IPS DF 19.7 (cell line): ENCODE results near the gene GOLGA6D.
"Not testable (repeated sequence)": the region's sequence is repeated elsewhere in the genome, so short reads cannot be mapped to it uniquely, and the experiment has no call there.

ENCODE experiments used
- DNase-seq: peaks from one replicate; pipeline ENCODE4 v3.0.0-alpha.2; 2013; ENCODE audit warnings: low read depth, low spot score

Gene GOLGA6D

DNA sequence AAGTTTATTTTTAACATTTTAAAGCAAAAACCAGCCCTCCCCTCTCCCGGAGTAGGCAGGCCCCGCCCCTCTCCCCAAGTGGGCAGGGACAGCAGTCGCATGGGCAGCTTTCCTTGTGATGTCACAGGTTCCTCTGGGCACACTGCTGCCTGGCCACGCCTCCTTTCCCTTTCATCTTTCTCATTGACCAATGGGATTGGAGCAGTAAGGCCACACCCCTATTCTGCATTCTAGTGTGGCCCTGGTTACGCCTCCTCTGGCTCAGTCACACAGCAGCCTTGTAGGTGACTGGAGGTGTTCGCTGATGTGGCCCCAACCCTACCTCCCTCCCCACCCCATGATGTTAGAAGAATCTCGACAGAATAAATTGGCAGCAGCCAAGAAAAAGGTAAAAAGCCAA lies at the start of gene GOLGA6D:
TSS of gene GOLGA6D (plus strand) at position 264 of the 400 bp plus-strand sequence. CDS start at position 305, 41 bp downstream.
- DNase-seq: not testable (repeated sequence)

DNA sequence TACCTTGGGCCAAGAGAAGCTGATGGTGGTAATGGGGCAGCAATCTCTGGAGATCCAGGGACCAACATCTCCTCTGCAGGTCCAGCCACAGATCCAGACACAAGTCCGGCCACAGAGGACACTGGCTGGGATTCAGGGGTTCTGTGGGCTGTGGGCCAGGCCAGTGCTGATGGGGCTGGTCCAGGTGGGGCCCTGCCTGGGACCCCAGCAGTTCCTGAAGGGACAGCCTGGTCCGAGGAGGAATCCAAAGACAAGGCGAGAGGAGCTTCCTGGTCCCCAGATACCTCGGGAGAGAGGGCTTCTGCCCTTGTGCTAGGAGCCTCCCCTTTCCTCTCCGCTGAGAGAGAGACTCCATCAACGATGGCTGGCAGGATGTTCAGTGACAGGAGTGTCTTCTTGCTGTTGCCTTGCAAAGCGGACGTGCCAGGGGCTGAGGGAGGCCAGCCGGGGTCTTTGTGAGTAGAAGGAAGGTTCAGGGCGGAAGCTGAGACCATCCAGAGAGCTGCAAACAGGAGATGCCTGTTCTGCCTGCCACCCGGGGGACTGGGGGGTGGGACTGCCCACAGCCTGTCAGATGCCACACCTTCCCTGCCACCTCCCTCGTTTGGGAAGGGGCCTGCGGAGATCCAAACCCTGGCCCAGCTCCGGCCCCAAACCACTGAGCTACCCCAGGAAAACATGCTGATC lies 49.0 kb upstream of the GOLGA6D start:
- no peak for DNase-seq

- no peak for DNase-seq
These were observed 48.3 kb upstream of the GOLGA6D start for GRCh38 chr15:75234191-75234810.

- no peak for DNase-seq
These were observed 47.5 kb upstream of the GOLGA6D start for GRCh38 chr15:75235051-75235673.

DNA sequence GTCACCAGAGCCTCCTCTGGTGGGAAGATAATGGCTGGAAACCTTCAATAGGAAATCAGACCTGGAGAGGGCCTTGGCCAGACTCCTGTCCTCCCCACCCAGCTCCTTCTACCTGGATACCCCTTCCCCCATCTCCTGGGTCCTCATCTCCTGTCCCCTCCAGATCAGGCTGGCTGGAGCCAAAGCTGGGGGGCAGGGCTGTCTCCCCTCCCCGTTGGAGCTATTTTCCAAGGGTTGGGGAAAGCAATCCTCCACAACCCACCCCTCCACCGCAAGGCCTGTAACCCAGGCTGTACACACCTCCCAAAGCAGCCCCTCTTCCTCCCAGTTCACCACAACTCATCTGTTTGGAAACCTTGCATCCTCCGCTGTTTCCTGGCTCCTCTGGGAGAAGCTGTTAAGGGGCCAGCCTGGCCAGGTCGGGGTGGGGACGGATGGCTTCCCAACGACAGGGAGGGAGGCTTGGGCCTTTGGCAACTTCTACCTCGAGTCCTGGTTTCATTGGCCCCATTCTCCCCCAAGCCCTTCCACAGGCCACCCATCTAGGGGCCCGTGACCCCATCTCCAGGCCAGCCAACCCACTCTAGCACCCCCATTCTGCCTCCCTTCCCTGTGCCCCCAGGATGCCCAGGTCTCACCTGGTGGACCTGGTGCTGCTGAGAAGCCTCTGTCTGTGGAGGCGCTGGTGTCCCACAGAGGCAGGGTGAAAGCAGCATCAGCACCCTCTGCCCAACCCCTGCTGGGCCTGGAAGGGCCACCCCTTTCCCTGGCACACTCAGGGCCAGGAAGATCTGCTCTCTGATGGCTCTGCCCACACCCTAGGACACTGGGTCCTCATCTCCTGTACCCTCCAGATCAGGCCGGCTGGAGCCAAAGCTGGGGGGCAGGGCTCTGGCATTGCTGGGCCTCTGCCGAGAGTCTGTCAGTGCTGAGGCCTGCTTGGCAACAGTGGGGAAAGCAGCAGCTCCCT lies 46.6 kb upstream of the GOLGA6D start:
- no peak for DNase-seq

GRCh38 chr15:75237316-75237982 lies 45.2 kb upstream of the GOLGA6D start:
- no peak for DNase-seq

- DNase-seq: no peak
These were observed 44.5 kb upstream of the GOLGA6D start for GRCh38 chr15:75238150-75238549.

DNA sequence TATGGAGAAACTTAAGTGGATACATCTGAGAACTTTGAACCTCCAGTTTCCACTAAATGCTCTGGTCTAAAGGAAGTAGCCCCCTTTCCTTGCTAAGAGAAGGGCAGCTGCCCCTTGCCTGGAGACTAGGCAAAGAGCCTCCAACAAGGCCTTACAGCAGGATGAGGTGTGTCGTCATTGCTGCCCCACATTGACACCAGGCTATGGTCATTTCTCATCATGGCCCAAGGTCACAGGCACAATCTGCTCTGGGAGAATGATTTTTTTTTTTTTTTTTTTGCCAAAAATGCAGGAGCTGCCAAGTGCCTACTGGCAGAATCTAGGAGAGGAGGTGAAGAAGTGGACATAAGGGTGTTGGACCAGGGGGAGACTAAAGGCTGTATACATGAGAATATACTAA lies 36.9 kb upstream of the GOLGA6D start:
- DNase-seq: not testable (repeated sequence)

GRCh38 chr15:75248991-75249390 lies 33.6 kb upstream of the GOLGA6D start:
- not testable (repeated sequence) for DNase-seq

DNA sequence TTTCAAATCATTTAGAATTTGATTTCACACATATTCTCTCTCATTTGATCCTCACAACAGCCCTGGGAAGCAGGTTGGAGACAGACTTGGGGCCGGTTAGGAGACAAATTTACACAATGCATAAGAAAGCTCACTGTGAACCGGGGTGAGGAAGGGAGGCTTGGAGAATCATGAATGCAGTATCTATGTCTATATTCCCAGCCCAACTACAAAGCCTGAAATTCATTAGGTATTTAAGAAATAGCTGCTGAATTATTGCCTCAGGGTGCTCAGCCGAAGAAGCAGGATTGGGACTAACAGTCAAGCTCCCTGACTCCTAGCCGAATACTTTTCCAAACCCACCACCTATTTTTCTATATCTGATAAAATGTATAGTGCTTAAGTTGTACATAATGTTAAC lies 32.9 kb upstream of the GOLGA6D start:
- DNase-seq: no peak

DNA sequence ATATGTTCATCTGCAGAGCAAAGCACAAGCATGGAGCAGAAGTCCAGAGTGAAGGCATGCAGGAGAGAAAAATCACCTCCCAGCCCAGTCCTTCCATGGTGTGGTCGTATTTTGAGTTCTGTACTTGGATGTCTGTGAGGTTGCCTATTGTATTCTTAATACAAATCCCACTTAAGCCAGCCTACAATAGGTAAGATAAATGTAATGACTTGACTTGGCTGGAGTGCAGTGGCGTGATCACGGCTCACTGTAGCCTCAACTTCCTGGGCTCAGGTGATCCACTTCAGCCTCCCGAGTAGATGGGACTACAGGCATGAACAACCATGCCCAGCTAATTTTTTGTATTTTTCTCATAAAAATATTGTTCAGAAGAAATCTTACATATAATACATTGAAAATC lies 31.3 kb upstream of the GOLGA6D start:
- DNase-seq: not testable (repeated sequence)

DNA sequence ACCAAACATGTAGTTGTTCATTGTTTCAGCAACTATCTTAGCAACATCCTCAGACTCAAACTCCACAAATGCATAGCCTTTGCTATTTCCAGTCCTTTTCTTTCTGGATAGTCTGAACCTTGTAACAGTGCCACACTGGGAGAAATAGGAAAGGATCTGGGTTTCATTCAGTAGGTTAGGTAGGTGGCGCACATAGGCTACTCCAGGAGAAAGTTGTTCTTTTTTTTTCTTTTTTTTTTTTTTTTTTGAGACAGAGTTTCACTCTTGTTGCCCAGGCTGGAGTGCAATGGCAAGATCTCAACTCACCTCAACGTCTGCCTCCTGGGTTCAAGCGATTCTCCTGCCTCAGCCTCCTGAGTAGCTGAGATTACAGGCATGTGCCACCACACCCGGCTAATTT lies 30.4 kb upstream of the GOLGA6D start:
- not testable (repeated sequence) for DNase-seq

DNA sequence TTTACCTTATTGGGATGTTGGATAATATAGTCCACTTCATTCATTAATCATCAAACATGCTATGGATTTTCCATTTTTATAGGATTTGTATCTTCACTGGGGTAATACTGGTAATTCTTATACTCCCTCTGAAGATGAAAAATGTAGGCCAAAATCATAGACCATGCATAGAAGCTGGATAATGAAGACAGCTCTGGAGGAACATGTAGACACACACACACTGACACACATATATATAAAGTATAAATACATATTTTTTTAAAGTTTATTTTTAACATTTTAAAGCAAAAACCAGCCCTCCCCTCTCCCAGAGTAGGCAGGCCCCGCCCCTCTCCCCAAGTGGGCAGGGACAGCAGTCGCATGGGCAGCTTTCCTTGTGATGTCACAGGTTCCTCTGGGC lies 24.6 kb upstream of the GOLGA6D start, which contains the start of gene GOLGA6C:
TSS of gene GOLGA6C (plus strand) at position 301 of the 400 bp plus-strand sequence. CDS start 265 bp downstream, outside the sequence.
- DNase-seq: not testable (repeated sequence)

- not testable (repeated sequence) for DNase-seq
These were observed 23.9 kb upstream of the GOLGA6D start for GRCh38 chr15:75258620-75259343.

DNA sequence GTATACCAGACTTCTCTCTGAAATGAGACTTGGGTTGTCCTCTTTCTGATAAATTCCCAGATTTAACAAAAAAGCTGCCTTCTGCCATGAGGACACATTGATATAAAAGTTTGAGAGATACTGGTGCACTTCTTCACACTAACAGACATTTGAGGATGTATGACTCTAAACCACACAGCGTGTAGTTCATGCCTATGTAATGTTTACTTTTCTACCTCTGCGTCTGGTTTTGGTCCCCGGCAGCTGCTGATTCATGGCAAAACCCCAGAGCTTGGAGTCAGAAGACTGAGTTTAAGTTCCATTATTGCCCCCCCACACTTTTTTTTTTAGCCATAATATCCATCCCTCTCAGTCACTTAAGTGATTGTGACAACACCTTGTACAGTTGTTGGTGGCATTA lies 22.8 kb upstream of the GOLGA6D start:
- DNase-seq: not testable (repeated sequence)

- DNase-seq: not testable (repeated sequence)
These were observed 8.8 kb upstream of the GOLGA6D start for GRCh38 chr15:75273751-75274359.

- peak; percentile 45 for DNase-seq
These were observed 8.0 kb upstream of the GOLGA6D start for GRCh38 chr15:75274509-75275107.

DNA sequence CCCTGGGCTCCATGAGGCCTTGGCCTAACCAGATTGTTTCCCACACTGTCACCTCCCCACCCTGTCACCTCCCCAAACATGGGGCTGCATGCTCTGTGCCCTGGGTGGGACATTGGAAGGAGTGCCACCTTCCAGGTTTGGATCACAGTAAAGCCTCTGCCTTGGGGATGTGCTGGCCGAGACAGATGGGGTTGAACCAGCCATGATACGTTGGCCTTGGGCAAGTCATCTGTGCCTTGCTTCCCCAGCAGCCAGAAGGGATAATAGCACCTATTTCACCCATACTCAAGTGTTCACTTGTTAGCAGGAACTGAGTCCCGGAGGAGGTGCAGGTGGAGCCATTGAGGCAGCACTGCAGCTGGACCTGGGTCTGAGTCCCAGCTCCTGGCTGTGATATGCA lies 7.0 kb upstream of the GOLGA6D start:
- not testable (repeated sequence) for DNase-seq

- peak; percentile 60 for DNase-seq
These were observed 4.1 kb upstream of the GOLGA6D start for GRCh38 chr15:75278497-75278896.
